Activated naive CD8-positive, alpha-beta T cell treated with anti-CD3 and anti-CD28 coated beads for 36 hours (primary cell): ENCODE measurements around the gene AIM2. TPM values are rescaled to one million over a fixed set of nuclear protein-coding genes. Genes with fewer than 3 reads are reported as not detected.
"Not testable (repeated sequence)": the region's sequence is repeated elsewhere in the genome, so short reads cannot be mapped to it uniquely, and the experiment has no call there.

Experiments used
- DNase-seq: peaks from one replicate; pipeline ENCODE4 v3.0.0; 2021
- H3K27ac Mint-ChIP-seq: one replicate; pipeline ENCODE4 v1.8.0; 2022; ENCODE audit warnings: mild to moderate bottlenecking, moderate library complexity, mixed read lengths
- H3K27me3 Mint-ChIP-seq: one replicate; pipeline ENCODE4 v1.8.0; 2022; ENCODE audit warnings: mild to moderate bottlenecking, mixed read lengths
- H3K36me3 Mint-ChIP-seq: one replicate; pipeline ENCODE4 v1.8.0; 2021; ENCODE audit warnings: mild to moderate bottlenecking, mixed read lengths
- H3K4me1 Mint-ChIP-seq: one replicate; pipeline ENCODE4 v1.8.0; 2021; ENCODE audit warnings: mixed read lengths
- H3K4me3 Mint-ChIP-seq: one replicate; pipeline ENCODE4 v1.8.0; 2022; ENCODE audit warnings: mild to moderate bottlenecking, moderate library complexity, mixed read lengths
- H3K9me3 Mint-ChIP-seq: one replicate; pipeline ENCODE4 v1.8.0; 2022; ENCODE audit warnings: mixed read lengths
- total RNA-seq, 2 experiments: library from RNA; stranded (reverse); gene quantifications; one replicate each; pipeline ENCODE4 v1.2.3, GENCODE V29; 2021

Gene AIM2, protein sequence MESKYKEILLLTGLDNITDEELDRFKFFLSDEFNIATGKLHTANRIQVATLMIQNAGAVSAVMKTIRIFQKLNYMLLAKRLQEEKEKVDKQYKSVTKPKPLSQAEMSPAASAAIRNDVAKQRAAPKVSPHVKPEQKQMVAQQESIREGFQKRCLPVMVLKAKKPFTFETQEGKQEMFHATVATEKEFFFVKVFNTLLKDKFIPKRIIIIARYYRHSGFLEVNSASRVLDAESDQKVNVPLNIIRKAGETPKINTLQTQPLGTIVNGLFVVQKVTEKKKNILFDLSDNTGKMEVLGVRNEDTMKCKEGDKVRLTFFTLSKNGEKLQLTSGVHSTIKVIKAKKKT
- total RNA-seq, result 1 to 10 TPM; 1.8 TPM

DNA sequence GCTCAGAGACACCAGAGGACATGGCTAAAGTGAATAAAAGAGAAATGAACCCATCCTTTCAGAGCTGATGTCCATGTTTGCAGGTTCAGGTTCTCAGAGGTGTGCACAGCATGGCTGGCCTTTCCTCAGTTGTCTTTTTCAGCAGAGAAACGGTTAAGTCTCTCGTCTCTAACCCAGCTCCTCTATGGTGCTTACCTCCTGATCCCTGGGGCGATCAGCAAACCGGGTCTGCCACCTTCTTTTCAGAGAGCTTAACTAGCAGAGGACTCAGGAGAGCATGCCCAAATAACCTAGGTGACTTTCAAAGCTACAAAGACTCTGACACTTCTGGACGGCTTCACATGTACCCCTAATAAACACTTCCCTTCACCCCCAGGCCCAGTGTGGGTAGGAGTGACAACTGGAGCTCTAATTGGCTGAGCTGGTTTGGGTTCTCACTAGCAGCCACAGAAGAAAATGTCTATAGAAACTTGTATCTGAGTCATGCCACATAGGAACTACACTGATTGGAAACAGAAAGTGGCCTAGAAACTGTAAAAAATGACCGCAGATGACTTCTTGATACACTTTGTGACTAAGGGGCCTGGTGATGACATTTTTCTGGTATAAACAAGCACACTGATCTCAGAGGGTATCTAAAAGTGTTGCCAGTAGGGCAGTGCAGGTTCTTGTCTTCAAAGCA lies at the start of gene AIM2:
TSS of gene AIM2 (minus strand) at position 329 of the 682 bp plus-strand sequence. CDS start 3,267 bp downstream, outside the sequence.
- Mint-ChIP-seq H3K36me3 (no peaks in the 10 kb centered on the region), H3K9me3 (no peaks in the 10 kb centered on the region), H3K27me3 (peaks cover 19% of the 10 kb centered on the region), H3K27ac (peak within 1 kb of the TSS; percentile 96), H3K4me3 (peak within 1 kb of the TSS; percentile 53), H3K4me1 (peaks cover 23% of the 10 kb centered on the region)
- DNase-seq, result peak; percentile 50

DNA sequence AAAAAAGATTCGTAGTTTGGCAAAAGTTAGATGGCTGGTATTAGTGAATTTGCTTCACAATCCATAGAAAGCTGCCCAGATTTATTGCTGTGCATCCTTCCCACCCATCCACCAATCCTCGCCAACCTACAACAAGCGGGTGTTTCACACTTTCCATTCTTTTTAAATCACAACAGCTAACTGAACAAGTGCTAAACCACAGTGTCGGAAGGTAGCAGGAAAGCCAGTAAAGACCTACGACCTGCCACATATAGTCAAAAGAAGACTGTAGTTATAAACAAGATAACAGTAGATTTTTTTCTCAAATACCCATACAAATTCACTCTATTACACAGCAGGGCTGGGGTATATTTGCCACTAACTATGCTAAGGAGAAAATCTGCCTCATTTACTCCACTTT lies 47.0 kb upstream of the AIM2 start:
- H3K27me3 Mint-ChIP-seq, result peaks cover 27% of the 10 kb centered on the region
- H3K4me3 Mint-ChIP-seq, result no peak overlapping the region
- H3K9me3 Mint-ChIP-seq, result no peaks in the 10 kb centered on the region
- no peak for DNase-seq
- H3K4me1 Mint-ChIP-seq, result peaks cover 3% of the 10 kb centered on the region
- no peak overlapping the region for H3K27ac Mint-ChIP-seq
- H3K36me3 Mint-ChIP-seq, result no peaks in the 10 kb centered on the region

DNA sequence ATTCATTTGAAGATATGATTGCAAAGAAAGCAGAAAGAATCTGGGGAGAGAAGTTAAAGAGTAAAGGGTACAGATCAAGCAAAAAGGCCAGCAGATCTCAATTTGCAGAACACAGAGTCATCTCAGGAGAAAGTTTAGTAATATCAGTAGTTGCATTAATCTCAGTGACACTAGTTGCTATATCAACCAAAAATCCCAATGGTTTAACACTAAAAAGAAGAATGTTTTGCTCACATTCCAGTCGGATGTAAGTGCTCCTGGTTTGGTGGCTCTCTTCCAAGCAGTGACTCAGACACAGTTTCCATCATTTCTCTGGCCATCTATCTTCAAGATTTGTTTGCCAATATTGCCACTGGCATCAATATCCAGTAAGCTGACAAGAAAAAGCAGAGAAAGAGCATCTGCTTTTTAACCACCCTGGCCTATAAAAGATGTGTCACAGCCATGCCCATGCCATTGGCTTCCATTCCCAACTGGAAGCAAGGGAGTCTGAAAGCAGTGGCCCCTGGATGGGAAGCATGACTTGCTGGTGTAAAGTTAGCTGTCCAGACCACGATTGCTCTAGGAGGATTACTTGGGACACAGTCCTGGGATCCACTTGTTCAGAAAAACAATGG lies 45.5 kb upstream of the AIM2 start:
- Mint-ChIP-seq H3K27me3 (peaks cover 27% of the 10 kb centered on the region), H3K9me3 (no peaks in the 10 kb centered on the region), H3K4me3 (no peak overlapping the region), H3K36me3 (no peaks in the 10 kb centered on the region), H3K27ac (no peak overlapping the region), H3K4me1 (peaks cover 3% of the 10 kb centered on the region)
- no peak for DNase-seq

DNA sequence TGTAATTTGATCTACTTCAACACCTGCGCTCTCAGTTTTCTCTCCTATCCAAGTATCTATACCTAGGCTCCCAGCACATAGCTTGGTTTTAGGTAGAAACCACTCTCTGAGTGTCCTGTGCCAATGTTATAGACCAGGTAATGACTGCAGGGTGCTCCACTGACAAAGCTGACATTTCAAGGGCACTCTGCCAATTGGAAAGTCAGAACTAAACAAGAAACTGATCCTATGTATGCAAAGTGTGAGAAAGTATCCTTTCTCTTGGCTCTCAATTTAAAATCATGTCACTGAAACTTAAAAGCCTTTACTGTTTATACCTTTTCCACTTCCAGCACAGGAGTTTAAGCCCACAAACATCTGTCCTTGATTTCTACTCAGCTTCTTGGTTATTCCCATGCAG lies 45.0 kb upstream of the AIM2 start:
- Mint-ChIP-seq H3K36me3 (no peaks in the 10 kb centered on the region), H3K27me3 (peaks cover 27% of the 10 kb centered on the region), H3K27ac (no peak overlapping the region), H3K4me3 (no peak overlapping the region), H3K9me3 (no peaks in the 10 kb centered on the region), H3K4me1 (peaks cover 3% of the 10 kb centered on the region)
- no peak for DNase-seq

DNA sequence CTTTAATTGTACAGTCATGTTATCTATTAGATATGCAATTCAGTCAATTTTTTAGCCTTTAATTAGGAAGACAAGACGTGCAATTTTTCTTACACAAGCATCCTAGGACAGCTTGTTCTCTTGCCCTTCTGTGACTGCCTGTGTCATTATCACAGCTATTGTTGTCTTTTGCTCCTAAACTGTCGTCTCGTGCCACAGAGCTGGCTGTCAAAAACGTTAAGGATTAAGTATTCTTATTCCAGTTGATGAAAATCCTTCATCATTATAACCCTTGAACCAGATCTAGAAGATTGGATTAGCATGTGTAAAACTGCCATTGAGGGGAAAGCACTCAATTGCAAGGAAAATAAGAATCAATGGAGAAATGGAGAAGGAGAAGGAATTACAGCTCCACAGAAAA lies 43.8 kb upstream of the AIM2 start:
- H3K9me3 Mint-ChIP-seq, result no peaks in the 10 kb centered on the region
- peaks cover 3% of the 10 kb centered on the region for H3K4me1 Mint-ChIP-seq
- DNase-seq, result no peak
- no peak overlapping the region for H3K4me3 Mint-ChIP-seq
- H3K36me3 Mint-ChIP-seq, result no peaks in the 10 kb centered on the region
- peaks cover 27% of the 10 kb centered on the region for H3K27me3 Mint-ChIP-seq
- H3K27ac Mint-ChIP-seq, result no peak overlapping the region

DNA sequence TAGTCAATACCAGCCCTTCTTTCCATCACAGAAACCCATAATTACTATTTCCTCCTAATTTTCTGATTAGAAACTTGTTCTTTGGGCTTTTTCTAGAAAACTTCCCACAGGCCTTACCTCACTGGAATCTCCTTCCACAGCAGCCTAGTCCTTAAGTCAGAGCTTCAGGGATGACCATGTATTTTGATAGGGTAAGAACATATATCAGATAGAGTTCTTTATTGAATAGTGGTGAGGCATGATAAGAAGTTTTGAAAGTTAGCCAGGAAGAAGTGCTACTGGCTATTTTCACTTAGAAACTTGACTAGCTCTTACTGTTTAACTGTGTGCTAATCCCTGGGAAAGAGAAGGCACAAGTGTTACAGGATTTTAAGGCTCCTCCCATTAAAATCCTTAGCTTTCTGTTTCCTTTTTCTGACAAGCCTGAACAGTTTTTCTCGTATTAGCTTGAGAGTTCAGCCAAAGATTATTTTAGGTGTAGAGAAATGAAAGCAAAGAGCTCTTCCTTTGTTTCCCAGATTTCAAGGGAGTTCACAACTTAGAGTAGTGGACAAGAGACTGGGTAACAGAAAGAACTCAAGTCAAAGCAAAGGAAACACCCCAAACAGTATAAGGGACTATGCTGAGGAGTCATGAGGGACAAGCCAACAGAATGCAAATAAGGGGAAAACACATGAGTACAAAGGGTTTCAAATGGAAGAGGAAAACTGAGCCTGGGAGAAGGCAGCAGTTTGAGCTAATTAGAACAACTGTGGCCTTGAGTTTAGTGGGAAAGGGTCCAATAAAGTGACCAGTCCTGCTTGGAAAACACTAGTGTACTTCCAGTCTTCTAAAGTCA lies 37.2 kb upstream of the AIM2 start:
- no peak overlapping the region for H3K4me3 Mint-ChIP-seq
- peaks cover 7% of the 10 kb centered on the region for H3K27me3 Mint-ChIP-seq
- no peaks in the 10 kb centered on the region for H3K9me3 Mint-ChIP-seq
- H3K27ac Mint-ChIP-seq, result no peak overlapping the region
- H3K4me1 Mint-ChIP-seq, result no peaks in the 10 kb centered on the region
- no peaks in the 10 kb centered on the region for H3K36me3 Mint-ChIP-seq
- no peak for DNase-seq

DNA sequence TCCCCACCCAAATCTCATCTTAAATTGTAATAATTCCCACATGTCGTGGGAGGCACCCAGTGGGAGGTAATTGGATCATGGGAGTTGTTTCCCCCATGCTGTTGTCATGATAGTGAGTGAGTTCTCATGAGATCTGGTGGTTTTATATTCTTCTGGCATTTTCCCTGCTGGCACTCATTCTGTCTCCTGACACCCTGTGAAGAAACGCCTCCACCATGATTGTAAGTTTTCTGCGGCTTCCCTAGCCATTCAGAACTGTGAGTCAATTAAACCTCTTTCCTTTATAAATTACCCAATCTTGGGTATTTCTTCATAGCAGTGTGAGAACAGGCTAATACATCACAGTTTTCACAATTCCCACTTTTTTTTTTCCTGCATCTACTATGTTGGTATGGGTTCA lies 26.5 kb upstream of the AIM2 start:
- not testable (repeated sequence) for H3K4me1 Mint-ChIP-seq, H3K4me3 Mint-ChIP-seq, H3K36me3 Mint-ChIP-seq, H3K27ac Mint-ChIP-seq, DNase-seq, H3K9me3 Mint-ChIP-seq
- peaks cover 65% of the 10 kb centered on the region for H3K27me3 Mint-ChIP-seq

DNA sequence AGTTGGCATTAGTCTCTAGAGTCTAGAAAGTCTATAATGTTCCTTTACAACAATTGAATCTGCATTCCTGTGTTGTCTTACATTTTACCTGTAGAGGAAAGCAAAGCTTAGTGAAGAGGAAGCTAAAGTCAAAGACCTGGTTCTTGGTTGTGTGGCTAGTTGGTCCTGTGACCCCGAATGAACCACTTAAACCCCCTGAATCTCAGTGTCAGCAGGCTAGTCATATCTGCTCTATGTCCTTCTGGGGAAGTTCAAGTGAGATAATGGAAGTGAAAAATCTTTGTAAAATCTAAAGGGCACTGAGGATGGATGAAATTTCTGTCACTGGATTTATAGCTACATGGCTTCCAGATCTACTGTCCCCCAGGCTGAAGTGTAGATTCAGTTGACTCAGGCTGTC lies 24.0 kb upstream of the AIM2 start:
- H3K9me3 Mint-ChIP-seq, result no peaks in the 10 kb centered on the region
- H3K4me1 Mint-ChIP-seq, result no peaks in the 10 kb centered on the region
- H3K27ac Mint-ChIP-seq, result no peak overlapping the region
- H3K4me3 Mint-ChIP-seq, result no peak overlapping the region
- peaks cover 50% of the 10 kb centered on the region for H3K27me3 Mint-ChIP-seq
- DNase-seq, result no peak
- no peaks in the 10 kb centered on the region for H3K36me3 Mint-ChIP-seq

DNA sequence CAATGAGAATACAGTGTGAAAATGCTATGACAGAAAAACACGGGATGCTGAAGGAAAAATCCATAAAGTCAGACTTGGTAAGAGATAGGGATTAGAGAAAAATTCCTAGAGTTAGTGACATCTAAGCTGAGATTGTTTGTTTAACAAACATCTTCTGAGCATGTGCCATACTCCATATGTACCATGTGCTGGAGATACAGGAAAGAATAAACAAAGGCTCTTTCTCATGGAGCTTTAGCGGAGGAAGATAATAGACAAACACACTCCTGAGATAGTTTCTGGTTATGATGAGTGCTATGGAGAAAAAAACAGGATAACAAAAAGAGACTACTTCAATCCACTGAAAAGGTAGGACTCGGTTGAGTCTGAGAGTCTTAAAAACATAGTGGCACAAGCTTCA lies 22.0 kb upstream of the AIM2 start:
- Mint-ChIP-seq H3K27ac (no peak overlapping the region), H3K4me1 (no peaks in the 10 kb centered on the region), H3K27me3 (peaks cover 45% of the 10 kb centered on the region), H3K4me3 (no peak overlapping the region), H3K36me3 (no peaks in the 10 kb centered on the region), H3K9me3 (no peaks in the 10 kb centered on the region)
- no peak for DNase-seq

DNA sequence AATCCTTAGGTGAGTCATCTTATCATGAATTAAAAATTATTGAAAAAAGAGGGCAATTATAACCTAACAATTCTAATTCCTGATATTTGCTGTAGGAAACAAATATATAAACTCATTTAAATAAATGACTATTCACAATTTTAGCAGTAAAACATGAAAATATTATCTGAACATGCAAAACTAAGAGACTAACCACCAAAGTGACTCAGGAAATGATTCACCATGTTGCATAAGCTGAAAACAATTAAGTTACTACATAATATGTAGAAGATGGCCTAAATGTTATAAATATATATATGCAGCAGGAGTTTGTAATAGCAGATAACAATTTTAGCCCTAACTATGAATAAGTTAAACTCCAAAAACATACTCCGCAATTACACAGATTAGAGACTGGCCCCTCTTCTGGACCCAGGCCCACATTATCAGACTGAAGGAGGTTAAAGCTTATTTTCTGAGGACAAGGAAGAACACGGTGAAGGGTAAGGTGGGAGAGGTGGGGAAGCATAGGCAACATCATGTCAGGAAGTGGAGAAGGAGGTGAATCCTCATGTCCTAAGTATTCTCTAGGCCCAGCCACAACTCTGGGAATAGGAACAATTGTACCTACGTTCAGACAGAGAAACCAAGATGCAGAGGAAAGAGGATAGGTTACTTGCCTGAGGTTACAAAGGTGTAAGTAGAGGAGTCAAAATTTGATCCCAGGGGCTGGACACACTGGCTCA lies 15.6 kb upstream of the AIM2 start:
- Mint-ChIP-seq H3K9me3 (no peaks in the 10 kb centered on the region), H3K36me3 (no peaks in the 10 kb centered on the region), H3K27me3 (peaks cover 9% of the 10 kb centered on the region), H3K4me3 (no peak overlapping the region), H3K27ac (peak overlapping the region; percentile 42), H3K4me1 (peaks cover 31% of the 10 kb centered on the region)
- no peak for DNase-seq

DNA sequence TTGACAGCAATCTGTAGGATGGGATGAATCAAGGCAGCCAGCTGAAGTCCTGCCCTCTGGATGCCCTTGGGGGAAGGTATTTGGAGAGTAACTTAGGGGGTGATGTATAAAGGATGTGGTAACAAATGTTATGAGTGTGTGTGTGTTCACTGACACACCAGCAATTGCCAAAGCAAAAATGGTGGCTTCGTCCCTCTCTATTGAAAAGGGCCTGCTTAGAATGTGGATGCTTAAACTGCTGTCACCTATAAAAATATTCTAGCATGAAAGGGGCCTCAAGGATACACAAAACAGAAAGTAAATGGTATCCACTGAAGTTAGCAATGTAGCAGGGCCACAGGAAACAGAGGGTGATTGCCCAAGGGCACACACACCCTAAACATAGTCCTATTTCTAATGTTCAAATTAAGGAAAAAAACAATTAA lies 15.1 kb upstream of the AIM2 start:
- peak overlapping the region; percentile 9 for H3K4me3 Mint-ChIP-seq
- DNase-seq, result no peak
- H3K36me3 Mint-ChIP-seq, result no peaks in the 10 kb centered on the region
- no peaks in the 10 kb centered on the region for H3K9me3 Mint-ChIP-seq
- peaks cover 11% of the 10 kb centered on the region for H3K27me3 Mint-ChIP-seq
- H3K4me1 Mint-ChIP-seq, result peaks cover 31% of the 10 kb centered on the region
- peak overlapping the region; percentile 6 for H3K27ac Mint-ChIP-seq

DNA sequence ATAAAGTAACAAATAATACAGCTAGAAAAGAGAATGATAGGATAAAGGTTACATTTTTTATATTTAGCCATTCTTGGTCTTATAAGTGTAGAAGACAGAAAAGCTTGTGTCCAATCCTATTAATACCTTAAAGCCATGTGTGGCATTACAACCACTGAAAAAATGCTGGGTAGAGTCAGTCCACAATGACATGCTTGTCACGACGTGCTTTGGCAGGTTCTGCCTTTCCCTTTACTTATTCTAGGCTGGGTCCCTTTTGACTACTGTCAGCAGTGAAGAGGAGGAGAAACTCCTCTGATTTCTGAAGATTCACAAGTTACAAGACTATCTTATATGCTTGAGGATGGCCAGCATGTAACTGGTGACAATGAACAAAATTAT lies 14.6 kb upstream of the AIM2 start:
- H3K4me3 Mint-ChIP-seq, result no peak overlapping the region
- H3K36me3 Mint-ChIP-seq, result no peaks in the 10 kb centered on the region
- H3K9me3 Mint-ChIP-seq, result no peaks in the 10 kb centered on the region
- no peak overlapping the region for H3K27ac Mint-ChIP-seq
- DNase-seq, result no peak
- peaks cover 31% of the 10 kb centered on the region for H3K4me1 Mint-ChIP-seq
- peaks cover 11% of the 10 kb centered on the region for H3K27me3 Mint-ChIP-seq

DNA sequence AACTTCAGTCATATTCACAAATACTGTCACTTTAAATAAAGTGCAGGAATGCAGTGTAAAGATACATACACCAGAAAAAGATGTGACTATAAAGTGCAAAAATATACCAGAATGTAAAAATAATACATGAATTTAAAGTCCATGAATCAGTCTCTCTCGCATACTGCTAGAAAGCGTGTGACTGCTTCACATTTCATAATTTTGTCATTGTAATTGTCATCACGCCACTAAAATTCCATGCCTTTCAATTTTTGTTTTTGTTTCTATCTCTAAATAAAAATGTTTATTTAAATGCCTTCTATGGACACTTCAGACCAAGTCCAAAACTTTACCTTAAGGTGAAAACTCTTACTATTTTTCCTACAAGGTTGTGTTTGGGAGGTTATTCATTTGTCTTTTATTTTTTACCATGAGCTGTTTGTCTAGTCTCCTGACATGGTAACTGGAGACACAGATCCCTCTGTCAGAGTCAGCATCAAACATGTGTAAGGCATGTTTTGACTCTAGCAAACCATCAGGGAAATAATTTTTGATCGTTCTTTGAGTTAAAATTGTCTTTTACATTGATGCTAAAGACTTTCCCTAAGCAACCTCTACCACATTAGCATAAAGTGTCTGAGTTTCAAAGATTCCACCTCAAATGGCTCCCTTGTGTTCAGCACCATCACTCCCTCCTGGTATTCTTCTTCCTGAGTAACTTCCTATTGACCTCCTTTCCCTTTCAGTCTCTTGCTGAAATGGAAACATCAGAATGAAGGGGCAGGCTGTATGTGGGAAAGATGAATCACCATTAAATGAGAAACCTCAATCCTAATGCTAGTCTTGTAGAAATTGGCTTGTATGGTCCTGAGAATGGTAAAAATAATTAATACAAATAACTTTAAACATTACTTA lies 14.0 kb upstream of the AIM2 start:
- Mint-ChIP-seq H3K4me1 (peaks cover 31% of the 10 kb centered on the region), H3K9me3 (no peaks in the 10 kb centered on the region), H3K36me3 (no peaks in the 10 kb centered on the region), H3K4me3 (no peak overlapping the region), H3K27ac (no peak overlapping the region), H3K27me3 (peaks cover 6% of the 10 kb centered on the region)
- no peak for DNase-seq
